Measurements from ENCODE around the gene LARP6.

LARP6 gene

GRCh38 chr15:70783041-70783440 is 70.9 kb downstream of the LARP6 start:
- no peak for TF ChIP-seq CTCF (IDR thresholded peaks at IDR 0.05)

GRCh38 chr15:70781236-70781635 is 72.7 kb downstream of the LARP6 start:
- TF ChIP-seq CTCF (IDR thresholded peaks at IDR 0.05), result no peak
